Stimulated activated CD4-positive, alpha-beta T cell treated with anti-CD3 and anti-CD28 coated beads, Interleukin-12 subunit alpha, Interleukin-12 subunit beta, amount 100 ng/mL, for 24 hours (primary cell): ENCODE results near the gene USP17L27.
"Not testable (repeated sequence)": the region's sequence is repeated elsewhere in the genome, so short reads cannot be mapped to it uniquely, and the experiment has no call there.

ENCODE experiments used
- DNase-seq, 2 experiments: peaks; one replicate each; pipeline ENCODE4 v3.0.0-alpha.2; 2020; ENCODE audit warnings: low read depth in 2 of 2

Gene USP17L27

GRCh38 chr4:9343848-9344247, at the start of gene USP17L27:
USP17L27 (plus strand) TSS chr4:9344148; CDS start chr4:9344148, 0 bp downstream.
- not testable (repeated sequence) for DNase-seq

GRCh38 chr4:9324191-9324590, 19.8 kb upstream of the USP17L27 start:
- DNase-seq, result not testable (repeated sequence)

- not testable (repeated sequence) for DNase-seq
Observed at GRCh38 chr4:9324865-9325264, 19.1 kb upstream of the USP17L27 start, which contains the start of gene USP17L24. USP17L24 (plus strand) TSS chr4:9325165; CDS start chr4:9325165, 0 bp downstream.

GRCh38 chr4:9329611-9330010, 14.3 kb upstream of the USP17L27 start, which contains the start of gene USP17L25:
USP17L25 (plus strand) TSS chr4:9329911; CDS start chr4:9329911, 0 bp downstream.
- not testable (repeated sequence) for DNase-seq

GRCh38 chr4:9334358-9334757, 9.6 kb upstream of the USP17L27 start, which contains the start of gene USP17L26:
USP17L26 (plus strand) TSS chr4:9334658; CDS start chr4:9334658, 0 bp downstream.
- not testable (repeated sequence) for DNase-seq

- DNase-seq, result not testable (repeated sequence)
Observed at GRCh38 chr4:9339103-9339502, 4.8 kb upstream of the USP17L27 start, which contains the start of gene USP17L5. USP17L5 (plus strand) TSS chr4:9339403; CDS start chr4:9339403, 0 bp downstream.

- DNase-seq, result not testable (repeated sequence)
Observed at GRCh38 chr4:9348593-9348992, 4.6 kb downstream of the USP17L27 start, which contains the start of gene USP17L28. USP17L28 (plus strand) TSS chr4:9348893; CDS start chr4:9348893, 0 bp downstream.

- DNase-seq, result not testable (repeated sequence)
Observed at GRCh38 chr4:9350866-9351265, 6.9 kb downstream of the USP17L27 start.

GRCh38 chr4:9353338-9353737, 9.4 kb downstream of the USP17L27 start, which contains the start of gene USP17L29:
USP17L29 (plus strand) TSS chr4:9353638; CDS start chr4:9353638, 0 bp downstream.
- not testable (repeated sequence) for DNase-seq

- DNase-seq, result not testable (repeated sequence)
Observed at GRCh38 chr4:9362829-9363228, 18.9 kb downstream of the USP17L27 start, which contains the start of gene USP17L30. USP17L30 (plus strand) TSS chr4:9363129; CDS start chr4:9363129, 0 bp downstream.

- DNase-seq, result not testable (repeated sequence)
Observed at GRCh38 chr4:9379881-9380280, 35.9 kb downstream of the USP17L27 start.

GRCh38 chr4:9381012-9381534, 37.1 kb downstream of the USP17L27 start:
- peak; percentile 22 to 46 for DNase-seq

- no peak for DNase-seq
Observed at GRCh38 chr4:9384126-9384525, 40.2 kb downstream of the USP17L27 start.

GRCh38 chr4:9389001-9389400, 45.1 kb downstream of the USP17L27 start:
- DNase-seq, result not testable (repeated sequence)
